GM19099 (cell line): ENCODE results near the gene TK2.

Experiments used
- POLR2A ChIP-seq: IDR thresholded peaks from 3 replicates; pipeline ENCODE4 v1.6.1; 2011; ENCODE audit warnings: low read depth; ENCODE audit not compliant: insufficient read length; ENCODE audit errors: extremely low read depth

The TK2 gene

DNA sequence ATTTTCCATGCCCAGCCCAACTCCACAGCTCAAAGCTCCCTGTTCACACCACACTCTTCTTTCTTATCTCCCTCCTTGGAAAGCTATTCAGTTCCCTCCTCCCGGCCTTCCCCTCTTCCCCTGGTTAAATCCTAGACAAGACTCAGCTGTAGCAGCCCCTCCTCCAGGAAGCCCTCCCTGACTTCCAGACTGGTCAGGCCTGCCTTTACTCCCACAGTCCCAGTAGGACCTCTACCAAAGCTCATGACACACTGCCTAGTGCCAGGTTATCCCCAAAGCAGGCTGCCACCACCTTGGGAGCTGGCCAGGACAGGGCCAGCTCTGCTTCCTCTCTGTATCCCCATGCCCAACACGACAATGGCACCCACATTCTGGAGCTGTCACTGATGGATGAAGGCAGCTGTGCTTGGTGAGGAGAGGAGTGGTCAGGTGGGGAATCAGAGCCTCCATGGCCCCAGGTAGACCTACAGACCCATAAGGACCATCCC is 72.8 kb downstream of the TK2 start:
- no peak for TF ChIP-seq POLR2A

DNA sequence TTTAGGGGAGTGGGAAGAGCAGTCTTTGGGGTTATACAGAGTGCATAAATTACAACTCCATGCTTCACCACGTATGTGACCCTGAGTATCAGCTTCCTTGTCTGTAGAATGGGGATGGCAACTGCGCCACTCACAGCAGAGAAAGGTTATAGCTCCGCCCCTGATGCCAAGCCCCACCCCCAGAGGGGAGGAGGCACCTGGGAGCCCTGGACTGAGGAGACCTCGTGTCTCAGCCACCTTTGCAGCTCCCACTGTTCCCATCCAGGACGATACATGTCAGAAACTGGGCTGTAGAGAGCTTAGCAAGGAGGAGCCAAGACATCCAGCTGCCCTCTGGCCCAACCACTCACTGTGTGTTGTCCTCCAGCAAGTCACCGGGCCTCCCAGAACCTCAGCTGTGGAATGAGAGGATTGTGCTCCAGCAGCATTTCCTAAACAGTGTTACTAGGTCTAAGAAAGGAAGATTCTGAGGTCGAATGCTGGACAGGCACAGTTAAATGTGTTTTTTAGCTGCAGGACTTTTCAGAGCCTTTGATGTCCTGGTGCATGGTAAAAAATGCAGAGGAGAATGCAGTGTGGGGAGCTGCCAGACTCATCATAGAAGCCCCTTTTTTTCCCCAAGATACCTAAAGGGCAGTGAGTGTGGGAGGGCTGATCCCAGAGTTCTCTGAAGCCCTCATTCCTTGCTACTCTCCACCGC is 73.4 kb downstream of the TK2 start:
- no peak for TF ChIP-seq POLR2A

DNA sequence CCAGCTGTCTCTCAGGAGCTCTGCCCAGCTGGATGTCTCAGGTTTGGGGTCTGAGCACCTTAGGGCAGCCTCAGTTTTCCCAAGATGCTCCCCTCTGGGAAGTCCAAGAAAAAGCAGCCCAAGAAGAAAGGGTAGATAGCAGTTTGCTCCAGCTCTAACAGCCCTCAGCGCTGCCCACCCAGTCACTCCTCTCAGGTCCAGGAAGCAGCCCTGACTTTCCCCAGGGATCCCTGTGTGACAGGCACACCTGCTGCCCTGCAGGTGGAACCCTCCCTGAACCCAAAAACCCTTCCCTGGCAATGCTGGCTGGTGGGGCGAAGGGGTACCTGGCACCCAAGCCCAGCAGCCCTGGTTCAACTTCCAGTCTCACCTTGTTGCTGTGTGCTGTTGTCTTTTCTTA is 74.7 kb downstream of the TK2 start:
- TF ChIP-seq POLR2A: no peak

DNA sequence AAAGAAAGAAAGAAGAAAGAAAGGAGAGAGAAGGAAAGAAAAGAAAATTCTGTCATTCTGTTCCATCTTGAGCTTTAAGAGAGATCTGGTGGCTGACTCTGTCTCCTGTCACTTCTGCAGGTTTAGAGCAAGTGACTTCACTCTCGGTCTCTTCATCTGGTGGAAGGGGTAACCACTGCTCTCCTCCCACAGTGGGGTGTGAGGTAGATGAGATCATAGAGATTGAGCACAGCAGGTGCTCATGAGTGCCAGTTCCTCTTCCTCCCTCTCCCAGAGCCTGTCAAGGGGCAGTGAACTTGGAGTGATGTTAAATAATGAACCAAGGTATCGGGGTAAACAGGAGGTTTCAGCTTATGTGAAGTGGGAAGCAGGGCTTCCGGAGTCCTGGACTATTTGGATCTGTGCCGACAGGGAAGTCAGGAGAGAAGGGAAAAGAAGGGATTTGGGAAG is 75.1 kb downstream of the TK2 start:
- no peak for TF ChIP-seq POLR2A

DNA sequence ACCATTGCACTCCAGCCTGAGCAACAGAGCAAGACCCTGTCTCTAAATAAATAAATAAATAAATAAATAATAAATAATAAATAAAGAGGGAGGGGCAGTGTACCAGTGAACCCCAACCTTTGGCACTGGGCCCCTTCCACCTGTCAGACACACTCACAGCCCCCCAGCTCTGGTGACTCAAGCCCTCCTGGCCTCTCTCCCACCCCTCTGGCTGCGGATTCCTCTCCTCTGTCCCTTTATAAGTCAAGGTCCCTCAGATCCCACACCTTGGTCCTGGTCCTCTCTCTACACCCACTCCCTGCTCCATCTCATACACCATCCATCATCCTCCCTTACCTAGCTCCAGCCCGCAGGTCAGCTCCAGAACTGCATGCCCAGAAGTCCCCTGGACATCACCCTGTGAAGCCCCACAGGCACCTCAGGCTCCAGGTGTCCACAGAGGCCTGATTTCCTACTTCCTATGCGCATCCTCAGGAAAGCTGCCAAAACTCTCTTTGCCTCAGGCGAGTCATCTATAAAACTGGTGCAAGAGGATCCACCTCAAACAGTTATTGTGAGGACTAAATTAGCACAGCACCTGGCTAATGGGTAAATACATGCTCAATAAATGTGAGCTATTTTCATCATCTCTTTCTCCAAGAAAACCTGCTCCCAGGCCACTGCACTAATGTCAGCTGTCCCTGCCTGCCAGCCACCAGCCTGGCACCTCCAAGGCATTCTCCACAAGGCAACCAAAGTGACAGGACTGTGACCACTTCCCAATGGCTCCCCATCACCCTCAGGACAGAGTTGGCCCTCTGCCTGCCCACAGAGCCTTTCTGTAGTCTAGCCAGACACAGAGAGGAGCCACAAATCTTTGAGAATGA is 76.0 kb downstream of the TK2 start:
- TF ChIP-seq POLR2A: no peak

DNA sequence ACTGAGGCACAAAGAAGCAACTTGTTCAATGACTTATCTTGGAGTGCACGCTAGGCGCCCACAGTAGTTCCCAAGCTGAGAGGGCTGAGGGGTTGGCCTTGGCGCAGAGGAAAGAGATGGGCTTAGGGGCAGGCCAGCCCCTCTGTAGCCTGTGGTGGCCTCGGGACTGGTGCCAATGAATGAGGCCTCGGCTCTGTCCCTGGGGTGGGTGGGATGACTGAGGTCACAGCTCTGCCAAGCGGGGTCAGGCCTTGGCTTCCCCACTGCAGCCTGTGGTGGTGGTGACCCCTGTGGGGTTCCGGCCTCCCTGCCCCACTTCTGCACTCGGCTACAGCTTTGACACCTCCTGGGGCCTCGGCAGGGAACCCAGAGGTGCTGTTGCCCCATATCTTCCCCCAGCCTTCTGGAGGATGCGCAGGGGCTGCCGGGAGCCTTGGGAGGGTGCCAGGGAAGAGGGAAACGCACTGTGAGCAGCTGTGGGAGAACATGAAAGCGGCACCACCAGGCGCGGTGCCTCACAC is 76.8 kb downstream of the TK2 start:
- TF ChIP-seq POLR2A: no peak

DNA sequence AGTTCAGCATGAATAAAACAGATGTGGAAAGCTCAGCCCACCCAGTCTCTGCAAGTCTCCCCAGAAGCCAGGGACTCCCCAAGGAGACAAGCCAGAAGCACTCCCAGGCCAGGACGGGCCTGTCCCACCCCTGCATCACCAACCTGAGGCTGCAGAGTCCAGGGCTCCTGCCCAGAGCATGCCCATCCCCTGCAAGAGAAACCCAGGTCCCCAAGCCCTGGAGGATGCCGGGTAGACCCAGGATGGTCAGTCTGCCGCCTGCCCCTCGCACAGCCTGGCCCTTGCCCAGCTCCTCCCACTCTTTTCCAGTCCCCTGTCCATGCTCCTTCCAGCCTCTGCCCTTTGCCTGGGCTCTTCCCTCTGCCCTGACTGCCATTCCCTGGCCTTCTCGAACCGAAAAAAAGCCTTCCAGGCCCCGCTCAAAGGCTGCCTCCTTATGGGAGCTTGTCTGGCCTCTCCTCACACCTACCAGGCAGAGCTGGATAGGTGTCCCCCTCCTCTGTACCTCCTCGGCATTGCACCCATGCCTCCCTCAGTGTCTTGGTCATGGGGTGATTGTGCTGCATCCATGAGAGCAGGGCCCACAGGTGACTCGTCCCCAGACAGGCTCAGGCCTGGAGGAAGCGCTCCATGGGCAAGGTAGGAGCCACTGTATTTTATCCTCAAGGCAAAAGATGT is 78.1 kb downstream of the TK2 start:
- TF ChIP-seq POLR2A: no peak

DNA sequence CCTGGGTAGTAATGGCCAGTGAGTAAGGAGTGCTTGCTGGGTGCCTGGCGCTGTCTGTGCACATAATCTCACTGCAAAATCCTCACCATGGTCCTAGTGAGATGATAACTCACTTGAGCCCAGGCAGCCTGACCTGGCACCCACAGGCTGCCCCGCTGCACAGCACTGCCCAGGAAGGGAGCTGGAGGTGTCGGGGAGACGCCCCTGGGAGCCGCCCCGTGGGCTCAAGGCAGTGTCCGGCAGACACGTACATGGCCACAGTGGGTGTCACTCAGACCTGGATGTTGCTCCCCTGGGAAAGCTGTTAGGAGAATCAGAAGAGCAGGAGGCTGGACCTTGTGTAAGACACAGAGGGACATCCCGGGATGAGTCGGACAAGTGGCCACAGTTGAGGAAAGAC is 78.7 kb downstream of the TK2 start:
- TF ChIP-seq POLR2A: no peak

DNA sequence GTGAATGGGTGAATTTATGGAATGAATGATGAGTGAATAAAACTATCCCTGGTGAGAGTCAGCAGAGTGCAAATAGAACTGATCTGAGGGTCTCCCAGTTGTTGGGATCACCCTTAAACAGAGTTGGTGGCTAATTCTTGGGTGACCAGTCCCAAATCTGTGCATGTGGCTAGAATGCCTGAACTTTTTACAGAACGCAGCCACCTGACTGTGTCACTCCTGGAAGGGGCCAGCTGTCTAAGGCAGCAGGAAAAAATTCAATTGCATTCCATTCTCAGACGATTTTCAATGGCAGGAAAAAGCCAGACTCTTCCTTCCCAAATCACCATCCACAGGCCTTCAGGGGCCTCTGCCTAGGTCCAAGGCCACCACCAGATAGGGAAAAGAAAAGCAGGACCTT is 79.4 kb downstream of the TK2 start:
- no peak for TF ChIP-seq POLR2A

DNA sequence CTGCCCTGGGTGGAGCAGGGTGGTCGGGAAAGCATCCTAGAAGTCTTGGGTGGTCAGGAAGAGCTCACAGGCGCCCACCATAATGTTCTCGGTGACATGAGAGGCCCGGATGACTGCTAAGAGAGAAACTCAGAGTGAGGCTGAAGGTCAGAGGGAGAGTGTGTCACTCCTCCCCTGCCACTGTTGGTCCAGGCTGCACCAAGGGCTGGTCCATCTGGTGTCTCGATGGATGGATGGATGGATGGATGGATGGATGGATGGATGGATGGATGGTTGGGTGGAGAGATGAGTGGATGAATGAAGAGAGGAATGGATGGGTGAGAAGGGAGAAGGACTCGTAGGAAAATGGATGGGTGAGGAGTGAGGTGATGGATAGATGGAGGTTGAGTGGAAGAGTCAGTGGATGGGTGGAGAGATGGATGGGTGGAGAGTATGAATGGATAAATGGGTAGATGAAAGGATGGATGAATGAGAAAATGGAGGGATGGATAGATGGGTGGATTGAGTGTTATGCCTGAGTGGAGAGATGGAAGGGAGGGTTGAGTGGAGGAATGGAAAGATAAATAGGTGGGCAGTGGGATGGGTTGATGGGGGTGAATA is 79.9 kb downstream of the TK2 start:
- TF ChIP-seq POLR2A: no peak

DNA sequence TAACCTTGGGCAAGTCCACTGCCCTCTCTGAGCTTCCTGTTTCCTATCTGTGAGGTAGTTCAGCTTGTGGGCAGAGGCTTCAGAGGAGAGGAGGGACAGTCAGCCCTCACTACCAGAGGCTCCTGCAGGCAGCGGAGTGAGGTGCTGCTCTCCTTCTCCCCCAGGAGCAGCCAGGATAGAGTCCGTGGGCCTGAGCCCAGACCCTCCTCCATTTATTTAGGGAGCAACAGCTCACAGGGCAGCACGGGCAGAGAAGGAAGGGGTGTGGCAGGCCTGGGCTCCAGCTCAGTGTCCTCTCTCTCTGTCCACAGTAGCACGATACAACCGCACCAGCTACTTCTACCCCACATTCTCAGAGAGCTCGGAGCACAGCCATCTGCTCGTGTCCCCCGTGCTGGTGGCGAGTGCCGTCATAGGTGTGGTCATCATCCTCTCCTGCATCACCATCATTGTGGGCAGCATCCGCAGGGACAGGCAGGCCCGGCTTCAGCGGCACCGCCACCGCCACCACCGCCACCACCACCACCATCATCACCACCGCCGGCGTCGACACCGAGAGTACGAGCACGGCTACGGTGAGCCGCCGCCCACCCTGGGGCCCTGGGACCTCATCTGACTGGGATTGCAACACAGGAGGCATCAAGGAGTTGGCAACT is 80.5 kb downstream of the TK2 start:
- no peak for TF ChIP-seq POLR2A

DNA sequence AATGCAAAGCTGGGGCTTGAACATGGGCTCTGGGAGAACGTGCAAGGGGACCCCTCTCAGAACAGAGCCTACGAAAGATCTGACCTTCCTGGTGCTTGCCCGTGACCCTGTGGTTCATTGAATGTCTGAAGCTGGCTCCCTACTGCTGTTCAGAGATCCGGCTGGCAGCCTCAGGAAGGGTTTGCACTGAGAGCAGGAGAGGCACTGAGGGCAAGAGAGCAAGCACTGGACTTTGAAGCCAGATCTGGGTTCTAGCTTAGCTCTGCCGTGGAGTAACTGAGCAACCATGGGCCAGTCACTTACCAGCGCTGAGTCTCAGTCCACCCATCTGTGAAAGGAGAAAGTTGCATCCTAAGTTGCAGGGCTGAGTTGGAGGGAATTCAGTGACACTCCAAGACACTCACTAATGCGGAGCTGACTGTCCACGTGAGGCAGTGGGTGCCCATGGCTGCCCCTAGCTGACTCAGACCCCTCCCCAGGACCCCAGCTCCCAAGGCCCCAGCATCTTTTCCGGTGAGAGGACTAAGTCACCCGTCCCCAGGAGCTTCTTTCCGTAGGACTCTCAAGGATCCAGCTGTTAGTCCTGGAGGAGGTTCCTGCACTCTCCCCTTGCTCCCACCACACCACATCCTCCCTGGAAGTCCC is 81.5 kb downstream of the TK2 start:
- TF ChIP-seq POLR2A: no peak

DNA sequence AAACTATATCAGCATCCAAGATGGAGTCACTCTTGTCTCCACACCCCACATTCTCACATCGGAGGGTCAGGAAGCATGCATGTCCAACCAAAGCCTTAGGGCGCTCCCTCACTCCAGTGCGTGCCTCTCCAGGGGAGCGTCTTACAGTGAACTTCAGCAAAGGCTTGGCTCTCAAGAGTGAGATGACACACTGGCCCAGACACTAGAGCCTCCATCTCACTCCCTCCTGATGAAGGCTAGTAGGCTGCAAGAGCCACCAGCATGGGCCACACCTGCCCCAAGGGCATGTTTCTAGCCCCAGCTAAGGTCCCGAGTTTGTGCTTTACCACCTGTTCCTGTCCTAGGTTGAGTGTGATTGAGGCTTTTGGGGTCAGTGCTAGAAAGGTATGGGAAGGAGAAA is 82.3 kb downstream of the TK2 start:
- no peak for TF ChIP-seq POLR2A

DNA sequence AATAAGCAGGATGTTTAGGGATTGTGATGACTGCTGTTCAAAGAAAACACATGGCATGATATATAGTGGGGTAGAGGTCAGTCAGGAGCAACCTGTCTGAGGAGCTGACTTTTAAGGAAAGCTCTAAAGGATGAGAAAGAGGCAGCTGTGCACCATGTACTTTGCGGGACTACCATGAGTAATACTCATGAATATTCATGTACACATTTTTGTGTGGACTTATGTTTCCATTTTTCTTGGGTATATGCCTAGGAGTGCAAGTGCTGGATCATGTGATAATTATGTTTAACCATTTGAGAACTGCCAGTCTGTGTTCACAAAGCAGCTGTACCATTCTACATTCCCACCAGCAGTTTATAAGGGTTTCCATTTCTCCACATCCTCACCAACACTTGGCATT is 87.0 kb downstream of the TK2 start:
- TF ChIP-seq POLR2A: no peak
